ENCODE measurements around the gene LRP1.

Gene LRP1

GRCh38 chr12:57150400-57151000 lies 22.2 kb downstream of the LRP1 start:
- in situ Hi-C loops (cut with HindIII; ENCODE audit: low sequenced_read_pairs): no loop called here
- no peak overlapping the region for H3K4me3 ChIP-seq (ENCODE audit: low read depth, low read length)
- TF ChIP-seq CTCF (IDR thresholded peaks at IDR 0.05; ENCODE audit: low read depth, low read length): no peak
- DNase-seq (ENCODE audit: low read depth, low spot score): no peak

DNA sequence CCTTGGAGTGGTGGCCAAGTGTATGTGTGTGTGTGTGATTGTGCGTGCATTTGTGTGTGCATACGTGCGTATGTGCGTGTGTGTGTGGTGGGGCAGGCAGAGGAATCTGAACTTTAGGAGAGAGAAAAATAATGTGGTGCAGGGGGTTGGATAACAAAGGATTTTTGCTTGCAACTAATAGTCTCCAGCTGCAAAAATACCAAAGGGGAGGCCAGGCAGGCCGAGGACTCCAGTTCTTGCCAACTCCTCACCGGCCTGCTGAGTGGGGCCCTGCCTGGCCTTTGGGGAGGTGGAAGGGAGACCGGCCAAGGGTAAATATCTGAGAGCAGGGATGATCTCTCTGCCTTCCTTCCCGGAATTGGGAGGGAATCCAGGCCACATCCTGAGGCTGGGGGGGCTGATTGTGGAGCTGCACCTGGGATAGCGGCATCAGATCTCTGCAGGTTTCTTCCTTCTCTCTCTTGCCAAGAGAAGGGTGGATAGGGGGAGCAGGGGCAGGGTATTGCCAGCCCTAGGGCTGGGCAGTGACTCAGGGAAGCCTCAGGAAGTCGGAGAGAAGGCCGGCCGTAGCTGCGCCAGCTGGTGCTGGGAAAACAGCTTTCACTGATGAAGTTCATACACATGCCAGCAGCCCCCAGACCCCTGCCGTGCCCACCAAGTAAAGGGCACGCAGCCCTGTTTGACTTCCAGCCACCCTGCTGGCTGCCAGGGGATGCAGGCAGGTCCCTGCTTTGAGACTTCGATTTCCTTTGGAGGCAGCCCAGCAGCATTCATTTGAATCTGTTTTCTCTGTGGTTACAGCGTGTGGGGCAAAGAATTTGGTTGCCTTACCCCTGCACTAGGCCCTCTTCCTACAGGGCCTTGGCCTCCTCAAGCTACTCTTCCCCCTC lies 23.7 kb downstream of the LRP1 start:
- in situ Hi-C loops (cut with HindIII; ENCODE audit: low sequenced_read_pairs): no loop called here
- H3K4me3 ChIP-seq (ENCODE audit: low read depth, low read length): no peak overlapping the region
- no peak for TF ChIP-seq CTCF (IDR thresholded peaks at IDR 0.05; ENCODE audit: low read depth, low read length)
- DNase-seq (ENCODE audit: low read depth, low spot score): peak; percentile 91

DNA sequence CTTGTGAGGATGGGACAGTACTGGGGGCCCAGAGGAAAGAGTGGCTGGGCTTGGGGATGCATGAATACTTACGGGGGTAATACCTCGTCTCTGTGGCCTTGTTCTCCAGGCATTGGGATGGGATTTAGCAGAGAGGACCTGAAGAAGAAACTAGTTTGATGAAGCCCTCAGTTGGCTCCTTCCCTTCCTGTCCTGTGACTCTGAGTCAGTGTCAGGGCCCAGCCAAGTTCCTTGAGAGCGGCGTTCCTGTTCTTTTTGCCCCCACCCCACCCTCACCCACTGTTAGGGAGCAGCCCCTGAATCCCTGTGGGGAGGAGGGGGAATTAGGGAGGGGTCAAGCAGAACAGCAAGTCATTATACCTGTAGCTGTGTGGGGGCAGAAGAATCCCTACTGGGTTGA lies 24.4 kb downstream of the LRP1 start:
- no peak for TF ChIP-seq CTCF (IDR thresholded peaks at IDR 0.05; ENCODE audit: low read depth, low read length)
- H3K4me3 ChIP-seq (ENCODE audit: low read depth, low read length): no peak overlapping the region
- peak; percentile 58 for DNase-seq (ENCODE audit: low read depth, low spot score)
- in situ Hi-C loops (cut with HindIII; ENCODE audit: low sequenced_read_pairs): no loop called here

- in situ Hi-C loops (cut with HindIII; ENCODE audit: low sequenced_read_pairs): no loop called here
- no peak for DNase-seq (ENCODE audit: low read depth, low spot score)
Observed at GRCh38 chr12:57153415-57153997, 25.2 kb downstream of the LRP1 start.

DNA sequence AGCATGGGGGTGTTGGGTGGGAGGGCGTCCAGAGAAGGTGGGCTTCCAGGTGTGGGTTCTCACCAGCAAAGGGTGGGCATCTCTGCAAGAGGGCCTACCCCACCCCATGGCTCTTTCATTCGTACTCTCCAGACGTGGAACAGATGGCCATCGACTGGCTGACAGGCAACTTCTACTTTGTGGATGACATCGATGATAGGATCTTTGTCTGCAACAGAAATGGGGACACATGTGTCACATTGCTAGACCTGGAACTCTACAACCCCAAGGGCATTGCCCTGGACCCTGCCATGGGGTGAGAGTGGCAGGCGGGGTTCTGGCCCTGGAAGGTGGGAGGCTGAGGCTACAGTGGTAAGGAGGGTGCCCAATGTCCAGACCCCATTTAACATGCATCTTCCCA lies 25.8 kb downstream of the LRP1 start:
- in situ Hi-C loops (cut with HindIII; ENCODE audit: low sequenced_read_pairs): no loop called here
- DNase-seq (ENCODE audit: low read depth, low spot score): no peak
- H3K4me3 ChIP-seq (ENCODE audit: low read depth, low read length): no peak overlapping the region
- no peak for TF ChIP-seq CTCF (IDR thresholded peaks at IDR 0.05; ENCODE audit: low read depth, low read length)

More at GRCh38 chr12:57153415-57153997, 25.2 kb downstream of the LRP1 start:
- H3K4me3 ChIP-seq (ENCODE audit: low read depth, low read length): no peak overlapping the region
- TF ChIP-seq CTCF (IDR thresholded peaks at IDR 0.05; ENCODE audit: low read depth, low read length): no peak

DNA sequence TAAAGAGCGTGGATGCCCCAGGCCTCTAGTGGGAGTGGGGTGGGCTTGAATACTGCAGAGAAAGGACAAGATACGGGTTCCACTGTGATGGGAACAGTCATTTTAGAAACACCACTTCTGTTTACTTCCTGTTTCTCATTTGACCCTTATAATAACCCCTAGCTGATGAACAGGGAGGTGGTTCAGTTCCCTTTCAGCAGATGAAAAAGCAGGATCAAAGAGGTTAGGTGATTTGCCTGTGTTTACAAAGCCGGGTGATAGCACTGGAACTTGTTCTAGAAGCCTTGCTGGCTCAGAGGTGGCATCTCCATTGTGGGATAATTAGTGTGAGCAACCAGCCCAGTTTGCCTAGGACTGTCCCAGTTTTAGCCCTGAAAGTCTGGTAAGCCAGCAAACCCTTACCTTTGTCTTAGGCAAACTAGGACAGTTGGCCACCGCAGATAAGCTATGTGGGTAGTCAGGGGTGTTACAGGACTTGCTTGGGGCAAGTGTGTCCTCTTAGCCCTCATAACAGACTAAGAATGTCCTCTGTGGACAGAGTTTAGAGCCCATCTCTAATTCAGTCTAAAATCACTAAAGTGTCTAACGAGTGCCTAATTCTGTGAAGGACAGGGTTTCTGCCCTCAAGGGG lies 26.6 kb downstream of the LRP1 start:
- no peak for TF ChIP-seq CTCF (IDR thresholded peaks at IDR 0.05; ENCODE audit: low read depth, low read length)
- in situ Hi-C loops (cut with HindIII; ENCODE audit: low sequenced_read_pairs): no loop called here

More for the DNA sequence above, 26.6 kb downstream of the LRP1 start:
- no peak overlapping the region for H3K4me3 ChIP-seq (ENCODE audit: low read depth, low read length)
- no peak for DNase-seq (ENCODE audit: low read depth, low spot score)
